ENCODE data around the gene DMRTB1. TPM values are rescaled to one million over a fixed set of nuclear protein-coding genes. Genes with fewer than 3 reads are reported as not detected.

Gene DMRTB1
- total and polyA plus RNA-seq, 4 donors = not detected

GRCh38 chr1:53480678-53481077 lies 21.5 kb downstream of the DMRTB1 start:
- WGBS, 2 donors = 89% methylated on average over 11 of the region's 11 CpGs
- no peak for TF ChIP-seq CTCF (IDR thresholded peaks at IDR 0.05; ENCODE audit: control extremely low read depth, extremely low read depth)
- H3K27me3 ChIP-seq (ENCODE audit: control insufficient read depth in 3 of 3, insufficient read depth in 3 of 3, low read length in 2 of 3) = no peaks in the 10 kb centered on the region
- H3K9me3 ChIP-seq (ENCODE audit: control insufficient read depth in 4 of 4, insufficient read depth in 3 of 4, low read length in 3 of 4) = peaks cover 0 to 3% (median 0%) of the 10 kb centered on the region in 4 donors
- DNase-seq (no peak), ATAC-seq (ENCODE audit: insufficient read depth, low FRiP score) (no peak)
- H3K36me3 ChIP-seq (ENCODE audit: control insufficient read depth in 4 of 4, insufficient read depth in 4 of 4, low read length in 4 of 4) = no peaks in the 10 kb centered on the region
- H3K27ac ChIP-seq (ENCODE audit: low read depth in 1 of 2, low read length in 1 of 2) = no peak overlapping the region
- no peak overlapping the region for H3K4me3 ChIP-seq
- H3K9ac ChIP-seq (ENCODE audit: insufficient read depth in 1 of 2, low read length in 2 of 2) = no peak overlapping the region
- H3K4me1 ChIP-seq (ENCODE audit: control insufficient read depth in 5 of 5, insufficient read depth in 5 of 5, low read length in 5 of 5) = peaks cover 0 to 3% (median 0%) of the 10 kb centered on the region in 5 donors

GRCh38 chr1:53481456-53481855 lies 22.3 kb downstream of the DMRTB1 start:
- H3K9me3 ChIP-seq (ENCODE audit: control insufficient read depth in 4 of 4, insufficient read depth in 3 of 4, low read length in 3 of 4) = peaks cover 0 to 3% (median 0%) of the 10 kb centered on the region in 4 donors
- no peak for ATAC-seq (ENCODE audit: insufficient read depth, low FRiP score)
- H3K4me1 ChIP-seq (ENCODE audit: control insufficient read depth in 5 of 5, insufficient read depth in 5 of 5, low read length in 5 of 5) = peaks cover 0 to 3% (median 0%) of the 10 kb centered on the region in 5 donors
- no peak overlapping the region for H3K27ac ChIP-seq (ENCODE audit: low read depth in 1 of 2, low read length in 1 of 2)
- 84 to 94% methylated on average over 7 of the region's 7 CpGs for WGBS, 2 donors
- H3K9ac ChIP-seq (ENCODE audit: insufficient read depth in 1 of 2, low read length in 2 of 2) = no peak overlapping the region
- no peak for DNase-seq
- no peak for TF ChIP-seq CTCF (IDR thresholded peaks at IDR 0.05; ENCODE audit: control extremely low read depth, extremely low read depth)
- H3K4me3 ChIP-seq = no peak overlapping the region
- H3K27me3 ChIP-seq (ENCODE audit: control insufficient read depth in 3 of 3, insufficient read depth in 3 of 3, low read length in 2 of 3) = peaks cover 0 to 4% (median 0%) of the 10 kb centered on the region in 3 donors
- H3K36me3 ChIP-seq (ENCODE audit: control insufficient read depth in 4 of 4, insufficient read depth in 4 of 4, low read length in 4 of 4) = no peaks in the 10 kb centered on the region

GRCh38 chr1:53482441-53483153 lies 23.4 kb downstream of the DMRTB1 start:
- no peak for ATAC-seq (ENCODE audit: insufficient read depth, low FRiP score)
- Histone ChIP-seq H3K27me3 (ENCODE audit: control insufficient read depth in 3 of 3, insufficient read depth in 3 of 3, low read length in 2 of 3) (peaks cover 0 to 8% (median 0%) of the 10 kb centered on the region in 3 donors), H3K36me3 (ENCODE audit: control insufficient read depth in 4 of 4, insufficient read depth in 4 of 4, low read length in 4 of 4) (no peaks in the 10 kb centered on the region), H3K4me3 (no peak overlapping the region), H3K4me1 (ENCODE audit: control insufficient read depth in 5 of 5, insufficient read depth in 5 of 5, low read length in 5 of 5) (peaks cover 0 to 3% (median 0%) of the 10 kb centered on the region in 5 donors), H3K9me3 (ENCODE audit: control insufficient read depth in 4 of 4, insufficient read depth in 3 of 4, low read length in 3 of 4) (peaks cover 0 to 3% (median 0%) of the 10 kb centered on the region in 4 donors), H3K9ac (ENCODE audit: insufficient read depth in 1 of 2, low read length in 2 of 2) (no peak overlapping the region), H3K27ac (ENCODE audit: low read depth in 1 of 2, low read length in 1 of 2) (no peak overlapping the region)
- 86 to 88% methylated on average over 14 of the region's 14 CpGs for WGBS, 2 donors
- DNase-seq = no peak
- no peak for TF ChIP-seq CTCF (IDR thresholded peaks at IDR 0.05; ENCODE audit: control extremely low read depth, extremely low read depth)
